Measurements from ENCODE around the gene NT5C3B.

DNA sequence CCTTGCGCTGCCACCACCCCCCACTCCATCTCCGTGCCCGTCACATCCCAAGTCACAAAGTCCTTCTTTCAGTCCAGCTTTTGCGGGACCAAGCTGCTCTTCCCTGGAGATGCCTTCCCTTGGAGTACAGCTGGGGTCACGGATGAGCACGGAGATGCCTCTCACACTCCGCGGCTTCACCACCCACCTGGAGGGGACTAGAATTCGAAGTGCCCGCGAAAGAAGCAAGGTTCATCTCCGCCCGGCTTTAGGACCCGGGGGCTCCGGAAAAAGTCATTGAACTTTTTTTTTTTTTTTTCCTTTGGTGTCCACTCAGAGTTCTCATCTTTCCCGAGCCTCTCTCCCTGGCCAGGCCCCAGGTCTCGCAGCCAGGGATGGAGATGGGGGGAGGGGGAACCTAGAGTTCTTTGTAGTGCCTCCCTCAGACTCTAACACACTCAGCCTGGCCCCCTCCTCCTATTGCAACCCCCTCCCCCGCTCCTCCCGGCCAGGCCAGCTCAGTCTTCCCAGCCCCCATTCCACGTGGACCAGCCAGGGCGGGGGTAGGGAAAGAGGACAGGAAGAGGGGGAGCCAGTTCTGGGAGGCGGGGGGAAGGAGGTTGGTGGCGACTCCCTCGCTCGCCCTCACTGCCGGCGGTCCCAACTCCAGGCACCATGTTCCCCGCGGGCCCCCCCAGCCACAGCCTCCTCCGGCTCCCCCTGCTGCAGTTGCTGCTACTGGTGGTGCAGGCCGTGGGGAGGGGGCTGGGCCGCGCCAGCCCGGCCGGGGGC is 23.5 kb downstream of the NT5C3B start, which contains the start of gene FKBP10:
- no peak for TF ChIP-seq EZH2phosphoT487 (IDR thresholded peaks at IDR 0.05; ENCODE audit: insufficient read depth, low read depth)
- no peak for TF ChIP-seq EZH2 (IDR thresholded peaks at IDR 0.05; ENCODE audit: insufficient read depth, poor library complexity, severe bottlenecking)

All from GM23248 (cell line).